HepG2 (cell line): ENCODE results near the gene C14orf93. TPM values are rescaled to one million over a fixed set of nuclear protein-coding genes. Genes with fewer than 3 reads are reported as not detected.
A peak's percentile ranks its signal among the peaks of the same experiment; 100 is the strongest.

Experiments
- BRD4 ChIP-seq: sonication (generic); formaldehyde crosslinking; IDR thresholded peaks from 2 replicates; pipeline ENCODE4 v1.4.0; 2020; ENCODE audit warnings: missing genetic modification reagents
- ELF3 ChIP-seq: IDR thresholded peaks from 2 replicates; pipeline ENCODE4 v1.6.1; 2016; ENCODE audit warnings: missing genetic modification reagents, missing compliant biosample characterization
- ETV5 ChIP-seq: IDR thresholded peaks from 2 replicates; pipeline ENCODE4 v1.6.1; 2018; ENCODE audit warnings: missing biosample characterization, missing genetic modification reagents, inconsistent platforms, borderline replicate concordance
- FOXJ3 ChIP-seq: sonication (generic); formaldehyde crosslinking; IDR thresholded peaks from 2 replicates; pipeline ENCODE4 v1.4.0; 2020; ENCODE audit warnings: missing genetic modification reagents, mild to moderate bottlenecking, borderline replicate concordance
- IRX3 ChIP-seq: sonication (generic); formaldehyde crosslinking; IDR thresholded peaks from 2 replicates; pipeline ENCODE4 v1.8.1; 2023; ENCODE audit warnings: mild to moderate bottlenecking, low read depth, missing genetic modification reagents, borderline replicate concordance
- KLF13 ChIP-seq: sonication (generic); formaldehyde crosslinking; IDR thresholded peaks from 2 replicates; pipeline ENCODE4 v1.4.0; 2020; ENCODE audit warnings: mild to moderate bottlenecking, missing genetic modification reagents
- SIX4 ChIP-seq: sonication (generic); formaldehyde crosslinking; IDR thresholded peaks from 2 replicates; pipeline ENCODE4 v1.4.0; 2020; ENCODE audit warnings: missing genetic modification reagents
- SNAPC2 ChIP-seq: sonication (generic); formaldehyde crosslinking; IDR thresholded peaks from 2 replicates; pipeline ENCODE4 v1.8.1; 2022; ENCODE audit warnings: mild to moderate bottlenecking, missing genetic modification reagents
- YY1 ChIP-seq: IDR thresholded peaks from 2 replicates; pipeline ENCODE4 v1.6.1; 2011; ENCODE audit warnings: low read length, low read depth, moderate library complexity, mild to moderate bottlenecking; ENCODE audit not compliant: insufficient read depth, insufficient replicate concordance
- ZNF234 ChIP-seq: sonication (generic); formaldehyde crosslinking; conservative IDR thresholded peaks from 2 replicates; pipeline ENCODE4 v1.5.1; 2020; ENCODE audit warnings: mild to moderate bottlenecking, missing genetic modification reagents
- ZNF772 ChIP-seq: sonication (generic); formaldehyde crosslinking; IDR thresholded peaks from 2 replicates; pipeline ENCODE4 v1.5.0; 2020; ENCODE audit warnings: mild to moderate bottlenecking, missing genetic modification reagents
- ZSCAN12 ChIP-seq: sonication (generic); formaldehyde crosslinking; IDR thresholded peaks from 2 replicates; pipeline ENCODE4 v1.9.0; 2021; ENCODE audit warnings: mild to moderate bottlenecking, missing genetic modification reagents
- polyA plus RNA-seq, 8 experiments: library from polyadenylated mRNA; depleted of rRNA in 3 of 8; stranded (reverse) in 7 of 8; unstranded in 1 of 8; fragments of >200 nt; fragmentation: Illumina TruSeq in 4 of 8; extraction: Trizol in 4 of 8; gene quantifications; 2 replicates each; pipeline versions ENCODE4 v1.2.1 to v1.2.3, GENCODE V29; 2011 to 2016; ENCODE audit warnings: low read depth in 4 of 8, missing spikeins in 1 of 8, mixed read lengths in 1 of 8; ENCODE audit not compliant: insufficient read depth in 1 of 8
- total RNA-seq, 5 experiments: library from RNA; depleted of rRNA; stranded (reverse); fragments of >200 nt; fragmentation: Illumina TruSeq; extraction: Trizol; gene quantifications; 2 replicates each; pipeline ENCODE4 v1.2.3, GENCODE V29; 2016; ENCODE audit warnings: low read depth in 1 of 5
- TF ChIP-seq, protein P1 (sequence below): sonication (generic); formaldehyde crosslinking; IDR thresholded peaks from 2 replicates; pipeline ENCODE4 v1.4.0; 2020; ENCODE audit warnings: missing genetic modification reagents
- TF ChIP-seq, protein P2 (sequence below): sonication (generic); formaldehyde crosslinking; IDR thresholded peaks from 2 replicates; pipeline ENCODE4 v1.5.1; 2020; ENCODE audit warnings: missing genetic modification reagents, mild to moderate bottlenecking, borderline replicate concordance
- TF ChIP-seq, protein P3 (sequence below): sonication (generic); formaldehyde crosslinking; IDR thresholded peaks from 2 replicates; pipeline ENCODE4 v1.4.0; 2020; ENCODE audit warnings: missing genetic modification reagents, borderline replicate concordance
- TF ChIP-seq, protein P4 (sequence below): sonication (generic); formaldehyde crosslinking; IDR thresholded peaks from 2 replicates; pipeline ENCODE4 v1.4.0; 2020; ENCODE audit warnings: missing genetic modification reagents
- TF ChIP-seq, protein P5 (sequence below): sonication (generic); formaldehyde crosslinking; IDR thresholded peaks from 2 replicates; pipeline ENCODE4 v1.9.0; 2021; ENCODE audit warnings: missing genetic modification reagents, borderline replicate concordance
- TF ChIP-seq, protein P6 (sequence below): sonication (generic); formaldehyde crosslinking; IDR thresholded peaks from 2 replicates; pipeline ENCODE4 v1.9.0; 2021; ENCODE audit warnings: missing genetic modification reagents, borderline replicate concordance

Gene C14orf93
- total and polyA plus RNA-seq, 2 of the 13 experiments (the other 11 are each of a cell fraction or from before 2014, with no cell fraction given) = 11.4 to 22.5 TPM

DNA sequence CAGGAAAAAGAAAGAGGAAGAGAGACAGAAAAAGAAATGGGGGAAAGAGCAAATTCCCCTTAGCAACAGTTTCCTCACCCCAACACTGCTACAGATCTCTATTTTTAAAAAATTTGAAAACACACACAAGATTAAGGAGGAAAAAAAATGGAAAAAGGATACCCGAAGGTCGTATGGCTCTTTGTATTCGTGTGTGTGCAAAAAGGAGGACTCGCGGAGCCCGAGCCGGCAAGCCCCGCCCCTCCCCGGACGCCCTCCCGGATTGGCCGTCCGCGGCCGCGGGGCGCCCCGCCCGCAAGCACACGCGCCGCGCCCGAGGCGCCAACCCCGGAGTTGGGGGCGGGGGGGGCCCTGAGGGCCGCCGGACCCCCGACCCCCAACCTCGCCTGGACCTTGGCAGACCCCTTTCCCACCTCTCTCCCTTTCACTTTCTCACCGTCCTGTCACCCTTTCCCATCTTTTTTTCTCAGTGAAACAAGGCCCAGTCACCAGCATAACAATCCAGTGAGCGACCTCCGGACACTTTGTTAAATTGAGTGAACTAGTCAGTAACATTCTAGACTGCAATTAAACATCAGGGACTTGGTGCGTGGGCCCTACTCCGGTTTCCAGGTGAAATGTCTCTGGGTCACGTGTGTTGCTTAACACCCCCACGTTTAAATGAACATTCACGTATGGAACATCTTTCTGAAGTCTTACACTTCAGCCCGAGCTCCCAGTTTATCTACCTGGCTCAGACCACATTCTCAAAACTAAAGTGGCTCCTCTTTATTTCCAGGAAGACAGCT, at the start of gene C14orf93 (continued):
- TF ChIP-seq, protein P1, sequence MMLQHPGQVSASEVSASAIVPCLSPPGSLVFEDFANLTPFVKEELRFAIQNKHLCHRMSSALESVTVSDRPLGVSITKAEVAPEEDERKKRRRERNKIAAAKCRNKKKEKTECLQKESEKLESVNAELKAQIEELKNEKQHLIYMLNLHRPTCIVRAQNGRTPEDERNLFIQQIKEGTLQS (CRISPR knock-in tag) = no peak
- peak; percentile 90; the same call in 1 of the 2 replicates for TF ChIP-seq IRX3 (CRISPR knock-in tag)
- TF ChIP-seq YY1 = peak; percentile 85
- no peak; the same call in 1 of the 2 replicates for TF ChIP-seq ZNF234 (CRISPR knock-in tag)
- TF ChIP-seq ZNF772 (CRISPR knock-in tag) = peak; percentile 67
- no peak for TF ChIP-seq BRD4 (CRISPR knock-in tag)
- no peak for TF ChIP-seq FOXJ3 (CRISPR knock-in tag)
- TF ChIP-seq KLF13 (CRISPR knock-in tag) = no peak
- TF ChIP-seq, protein P2, sequence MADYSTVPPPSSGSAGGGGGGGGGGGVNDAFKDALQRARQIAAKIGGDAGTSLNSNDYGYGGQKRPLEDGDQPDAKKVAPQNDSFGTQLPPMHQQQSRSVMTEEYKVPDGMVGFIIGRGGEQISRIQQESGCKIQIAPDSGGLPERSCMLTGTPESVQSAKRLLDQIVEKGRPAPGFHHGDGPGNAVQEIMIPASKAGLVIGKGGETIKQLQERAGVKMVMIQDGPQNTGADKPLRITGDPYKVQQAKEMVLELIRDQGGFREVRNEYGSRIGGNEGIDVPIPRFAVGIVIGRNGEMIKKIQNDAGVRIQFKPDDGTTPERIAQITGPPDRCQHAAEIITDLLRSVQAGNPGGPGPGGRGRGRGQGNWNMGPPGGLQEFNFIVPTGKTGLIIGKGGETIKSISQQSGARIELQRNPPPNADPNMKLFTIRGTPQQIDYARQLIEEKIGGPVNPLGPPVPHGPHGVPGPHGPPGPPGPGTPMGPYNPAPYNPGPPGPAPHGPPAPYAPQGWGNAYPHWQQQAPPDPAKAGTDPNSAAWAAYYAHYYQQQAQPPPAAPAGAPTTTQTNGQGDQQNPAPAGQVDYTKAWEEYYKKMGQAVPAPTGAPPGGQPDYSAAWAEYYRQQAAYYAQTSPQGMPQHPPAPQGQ = no peak
- TF ChIP-seq SNAPC2 (CRISPR knock-in tag) = no peak; the same call in 1 of the 2 replicates
- TF ChIP-seq, protein P3, sequence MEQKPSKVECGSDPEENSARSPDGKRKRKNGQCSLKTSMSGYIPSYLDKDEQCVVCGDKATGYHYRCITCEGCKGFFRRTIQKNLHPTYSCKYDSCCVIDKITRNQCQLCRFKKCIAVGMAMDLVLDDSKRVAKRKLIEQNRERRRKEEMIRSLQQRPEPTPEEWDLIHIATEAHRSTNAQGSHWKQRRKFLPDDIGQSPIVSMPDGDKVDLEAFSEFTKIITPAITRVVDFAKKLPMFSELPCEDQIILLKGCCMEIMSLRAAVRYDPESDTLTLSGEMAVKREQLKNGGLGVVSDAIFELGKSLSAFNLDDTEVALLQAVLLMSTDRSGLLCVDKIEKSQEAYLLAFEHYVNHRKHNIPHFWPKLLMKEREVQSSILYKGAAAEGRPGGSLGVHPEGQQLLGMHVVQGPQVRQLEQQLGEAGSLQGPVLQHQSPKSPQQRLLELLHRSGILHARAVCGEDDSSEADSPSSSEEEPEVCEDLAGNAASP (CRISPR knock-in tag) = peak; percentile 40; the same call in 1 of the 2 replicates
- TF ChIP-seq, protein P4, sequence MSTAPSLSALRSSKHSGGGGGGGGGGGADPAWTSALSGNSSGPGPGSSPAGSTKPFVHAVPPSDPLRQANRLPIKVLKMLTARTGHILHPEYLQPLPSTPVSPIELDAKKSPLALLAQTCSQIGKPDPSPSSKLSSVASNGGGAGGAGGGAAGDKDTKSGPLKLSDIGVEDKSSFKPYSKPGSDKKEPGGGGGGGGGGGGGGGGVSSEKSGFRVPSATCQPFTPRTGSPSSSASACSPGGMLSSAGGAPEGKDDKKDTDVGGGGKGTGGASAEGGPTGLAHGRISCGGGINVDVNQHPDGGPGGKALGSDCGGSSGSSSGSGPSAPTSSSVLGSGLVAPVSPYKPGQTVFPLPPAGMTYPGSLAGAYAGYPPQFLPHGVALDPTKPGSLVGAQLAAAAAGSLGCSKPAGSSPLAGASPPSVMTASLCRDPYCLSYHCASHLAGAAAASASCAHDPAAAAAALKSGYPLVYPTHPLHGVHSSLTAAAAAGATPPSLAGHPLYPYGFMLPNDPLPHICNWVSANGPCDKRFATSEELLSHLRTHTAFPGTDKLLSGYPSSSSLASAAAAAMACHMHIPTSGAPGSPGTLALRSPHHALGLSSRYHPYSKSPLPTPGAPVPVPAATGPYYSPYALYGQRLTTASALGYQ (CRISPR knock-in tag) = no peak; the same call in 1 of the 2 replicates
- TF ChIP-seq SIX4 (CRISPR knock-in tag) = no peak
- TF ChIP-seq, protein P5, sequence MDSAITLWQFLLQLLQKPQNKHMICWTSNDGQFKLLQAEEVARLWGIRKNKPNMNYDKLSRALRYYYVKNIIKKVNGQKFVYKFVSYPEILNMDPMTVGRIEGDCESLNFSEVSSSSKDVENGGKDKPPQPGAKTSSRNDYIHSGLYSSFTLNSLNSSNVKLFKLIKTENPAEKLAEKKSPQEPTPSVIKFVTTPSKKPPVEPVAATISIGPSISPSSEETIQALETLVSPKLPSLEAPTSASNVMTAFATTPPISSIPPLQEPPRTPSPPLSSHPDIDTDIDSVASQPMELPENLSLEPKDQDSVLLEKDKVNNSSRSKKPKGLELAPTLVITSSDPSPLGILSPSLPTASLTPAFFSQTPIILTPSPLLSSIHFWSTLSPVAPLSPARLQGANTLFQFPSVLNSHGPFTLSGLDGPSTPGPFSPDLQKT = no peak
- 0 out of 2 replicates have a peak, but pooled peaks have one; percentile 72 for TF ChIP-seq ZSCAN12 (CRISPR knock-in tag)
- TF ChIP-seq ELF3 (CRISPR knock-in tag) = peak; percentile 71
- TF ChIP-seq, protein P6, sequence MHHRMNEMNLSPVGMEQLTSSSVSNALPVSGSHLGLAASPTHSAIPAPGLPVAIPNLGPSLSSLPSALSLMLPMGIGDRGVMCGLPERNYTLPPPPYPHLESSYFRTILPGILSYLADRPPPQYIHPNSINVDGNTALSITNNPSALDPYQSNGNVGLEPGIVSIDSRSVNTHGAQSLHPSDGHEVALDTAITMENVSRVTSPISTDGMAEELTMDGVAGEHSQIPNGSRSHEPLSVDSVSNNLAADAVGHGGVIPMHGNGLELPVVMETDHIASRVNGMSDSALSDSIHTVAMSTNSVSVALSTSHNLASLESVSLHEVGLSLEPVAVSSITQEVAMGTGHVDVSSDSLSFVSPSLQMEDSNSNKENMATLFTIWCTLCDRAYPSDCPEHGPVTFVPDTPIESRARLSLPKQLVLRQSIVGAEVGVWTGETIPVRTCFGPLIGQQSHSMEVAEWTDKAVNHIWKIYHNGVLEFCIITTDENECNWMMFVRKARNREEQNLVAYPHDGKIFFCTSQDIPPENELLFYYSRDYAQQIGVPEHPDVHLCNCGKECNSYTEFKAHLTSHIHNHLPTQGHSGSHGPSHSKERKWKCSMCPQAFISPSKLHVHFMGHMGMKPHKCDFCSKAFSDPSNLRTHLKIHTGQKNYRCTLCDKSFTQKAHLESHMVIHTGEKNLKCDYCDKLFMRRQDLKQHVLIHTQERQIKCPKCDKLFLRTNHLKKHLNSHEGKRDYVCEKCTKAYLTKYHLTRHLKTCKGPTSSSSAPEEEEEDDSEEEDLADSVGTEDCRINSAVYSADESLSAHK (CRISPR knock-in tag) = no peak
- no peak for TF ChIP-seq ETV5
